GM19438 (cell line): ENCODE results near the gene DPEP3.

Experiments used
- ATAC-seq: cut with Tn5 transposase; IDR thresholded peaks from one replicate; pipeline ENCODE4 v1.9.1; 2021; ENCODE audit warnings: low read depth; ENCODE audit not compliant: unreplicated experiment

Gene DPEP3

GRCh38 chr16:67968400-67969253, 11.7 kb downstream of the DPEP3 start, which contains the start of gene SLC12A4:
Gene SLC12A4 (minus strand): TSS chr16:67968637. CDS start chr16:67968553, 84 bp downstream.
- ATAC-seq, result peak; percentile 75

- ATAC-seq, result peak; percentile 9
These were observed 12.3 kb downstream of the DPEP3 start for GRCh38 chr16:67967958-67968399.

GRCh38 chr16:67967183-67967957, 12.9 kb downstream of the DPEP3 start:
- no peak for ATAC-seq

GRCh38 chr16:67966549-67967182, 13.6 kb downstream of the DPEP3 start:
- ATAC-seq, result no peak

- no peak for ATAC-seq
These were observed 14.4 kb downstream of the DPEP3 start for GRCh38 chr16:67965668-67966548.

GRCh38 chr16:67964477-67965131, 15.7 kb downstream of the DPEP3 start:
- no peak for ATAC-seq

GRCh38 chr16:67963662-67964321, 16.5 kb downstream of the DPEP3 start:
- no peak for ATAC-seq

- ATAC-seq, result no peak
These were observed 17.0 kb downstream of the DPEP3 start for GRCh38 chr16:67963292-67963661.

GRCh38 chr16:67962135-67962534, 18.2 kb downstream of the DPEP3 start:
- ATAC-seq, result no peak

GRCh38 chr16:67961551-67961957, 18.7 kb downstream of the DPEP3 start:
- ATAC-seq, result no peak

- no peak for ATAC-seq
These were observed 20.6 kb downstream of the DPEP3 start for GRCh38 chr16:67959536-67960329.

- ATAC-seq, result no peak
These were observed 22.7 kb downstream of the DPEP3 start for GRCh38 chr16:67957622-67958021.

- no peak for ATAC-seq
These were observed 25.7 kb downstream of the DPEP3 start for GRCh38 chr16:67954421-67955196.

GRCh38 chr16:67953641-67954375, 26.5 kb downstream of the DPEP3 start:
- no peak for ATAC-seq

- ATAC-seq, result no peak
These were observed 28.8 kb downstream of the DPEP3 start for GRCh38 chr16:67951485-67951884.

- ATAC-seq, result no peak
These were observed 29.9 kb downstream of the DPEP3 start for GRCh38 chr16:67950335-67950843.

GRCh38 chr16:67949645-67950044, 30.7 kb downstream of the DPEP3 start:
- no peak for ATAC-seq
